T-cell (primary cell): ENCODE results near the gene STX7. TPM values are rescaled to one million over a fixed set of nuclear protein-coding genes. Genes with fewer than 3 reads are reported as not detected.

ENCODE experiments used
- ATAC-seq, 4 experiments: fragments of 200-7000 bp in 3 of 4; fragments of 150-1000 bp in 1 of 4; cut with Tn5 transposase; replicated peaks in 1 of 4; 1 replicate in 3 of 4; 2 replicates in 1 of 4; pipeline ENCODE4 v1.10.0; 2021; ENCODE audit warnings: moderate library complexity in 3 of 4, mild to moderate bottlenecking in 2 of 4, moderate number of reproducible peaks in 1 of 4
- CTCF ChIA-PET, 2 donors: fragments of 300-600 bp; sonication (Branson Sonifier 250); formaldehyde crosslinking; loops; one replicate each; lab custom pipeline; 2022; ENCODE audit warnings: antibody characterized with exemption in 2 of 2; lab: Charles Lee
- POLR2A ChIA-PET, 2 donors: fragments of 300-600 bp; sonication (Branson Sonifier 250); formaldehyde crosslinking; loops; one replicate each; lab custom pipeline; 2022; ENCODE audit warnings: antibody characterized with exemption in 2 of 2; lab: Charles Lee
- DNase-seq, 35 experiments: peaks; one replicate each; pipeline versions ENCODE4 v3.0.0 to v3.0.0-alpha.2; 2013 to 2023
- H3K27ac ChIP-seq: one replicate; pipeline ENCODE4 v1.5.1; 2013; ENCODE audit warnings: low read length
- H3K27me3 ChIP-seq, 2 experiments: replicated peaks in 1 of 2; 1 replicate in 1 of 2; 2 replicates in 1 of 2; pipeline versions ENCODE4 v1.6.1 to v1.7.0; 2013; ENCODE audit warnings: low read length in 1 of 2, mixed read lengths in 1 of 2; ENCODE audit not compliant: control insufficient read depth in 2 of 2, insufficient read depth in 2 of 2; ENCODE audit errors: extremely low read depth in 1 of 2
- H3K36me3 ChIP-seq, 2 donors: 1 replicate in 1 of 2; 2 replicates in 1 of 2; pipeline versions ENCODE4 v1.6.1 to v1.7.0; 2013; ENCODE audit warnings: low read length in 1 of 2; ENCODE audit not compliant: control insufficient read depth in 2 of 2, insufficient read depth in 1 of 2; ENCODE audit errors: extremely low read depth in 1 of 2
- H3K4me1 ChIP-seq, 2 experiments: 1 replicate in 1 of 2; 2 replicates in 1 of 2; pipeline versions ENCODE4 v1.6.1 to v1.7.0; 2013; ENCODE audit warnings: low read length in 2 of 2, mixed read lengths in 1 of 2; ENCODE audit not compliant: insufficient read depth in 2 of 2, control insufficient read depth in 1 of 2; ENCODE audit errors: extremely low read depth in 1 of 2
- H3K4me3 ChIP-seq, 2 donors: 1 replicate in 1 of 2; 2 replicates in 1 of 2; pipeline versions ENCODE4 v1.5.1 to v1.7.0; 2013; ENCODE audit warnings: mild to moderate bottlenecking in 2 of 2, low read length in 1 of 2, moderate library complexity in 1 of 2; ENCODE audit not compliant: control insufficient read depth in 1 of 2; ENCODE audit errors: extremely low read depth in 1 of 2
- H3K9me3 ChIP-seq: 2 replicates; pipeline ENCODE4 v1.7.0; 2013
- H3K27ac Mint-ChIP-seq, 2 donors: one replicate each; pipeline ENCODE4 v1.8.0; 2020 to 2021; ENCODE audit warnings: mild to moderate bottlenecking in 2 of 2, mixed read lengths in 2 of 2
- H3K27me3 Mint-ChIP-seq, 2 donors: one replicate each; pipeline ENCODE4 v1.8.0; 2021 to 2022; ENCODE audit warnings: mixed read lengths in 2 of 2
- H3K36me3 Mint-ChIP-seq: one replicate; pipeline ENCODE4 v1.8.0; 2021; ENCODE audit warnings: mixed read lengths
- H3K4me1 Mint-ChIP-seq, 3 donors: one replicate each; pipeline ENCODE4 v1.8.0; 2020 to 2022; ENCODE audit warnings: mixed read lengths in 3 of 3, mild to moderate bottlenecking in 1 of 3
- H3K4me3 Mint-ChIP-seq, 3 donors: one replicate each; pipeline ENCODE4 v1.8.0; 2020 to 2022; ENCODE audit warnings: mild to moderate bottlenecking in 3 of 3, mixed read lengths in 3 of 3, moderate library complexity in 3 of 3
- H3K9me3 Mint-ChIP-seq, 3 donors: one replicate each; pipeline ENCODE4 v1.8.0; 2020 to 2022; ENCODE audit warnings: mixed read lengths in 3 of 3
- WGBS: methylation state at CpG from one replicate; pipeline ENCODE4 v1.1.5; 2013; ENCODE audit warnings: missing lambda C conversion rate; ENCODE audit not compliant: insufficient coverage; 5-methylcytosine and 5-hydroxymethylcytosine counted together
- total RNA-seq, 35 experiments: library from RNA in 6 of 35; stranded (reverse) in 6 of 35; fragments of 120-200 nt in 1 of 35; gene quantifications; one replicate each; pipeline versions ENCODE4 v1.2.1 to v1.2.4 and lab custom pipeline; 2013 to 2026

Gene STX7
- total RNA-seq, 5 donors from 2014 or later (not counting 1 experiment from before 2014, with no cell fraction given): 13.3 to 27.4 (median 20.9) TPM

DNA sequence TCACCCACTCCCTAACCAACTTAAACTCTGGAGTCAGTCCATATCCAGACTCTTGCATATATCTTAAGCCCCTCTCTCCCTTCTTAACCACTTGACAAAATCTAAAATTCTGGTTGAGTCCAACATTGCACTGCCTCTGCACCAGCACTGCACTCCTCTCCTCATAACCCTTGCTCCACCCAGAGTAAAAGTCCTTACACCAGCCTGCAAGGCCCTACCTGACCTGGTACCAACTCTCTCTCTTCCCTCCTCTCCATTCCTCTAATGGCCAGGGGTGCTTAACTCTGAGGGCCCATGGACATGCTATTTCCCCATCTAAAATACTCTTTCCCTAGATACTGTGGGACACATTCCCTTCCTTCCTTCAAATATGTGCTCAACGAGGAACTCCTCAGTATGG is 21.0 kb downstream of the STX7 start:
- no peak overlapping the region for H3K27ac Mint-ChIP-seq

GRCh38 chr6:132491303-132491702 is 21.6 kb downstream of the STX7 start:
- 97% methylated on average over 5 of the region's 5 CpGs for WGBS

More for the DNA sequence above, 21.0 kb downstream of the STX7 start:
- ChIA-PET POLR2A (no interaction called here), CTCF (no interaction called here)
- Mint-ChIP-seq H3K36me3 (peaks cover 28% of the 10 kb centered on the region), H3K27me3 (no peaks in the 10 kb centered on the region), H3K4me3 (no peak overlapping the region), H3K4me1 (peaks cover 28 to 48% (median 44%) of the 10 kb centered on the region in 3 donors), H3K9me3 (peaks cover 0 to 13% (median 3%) of the 10 kb centered on the region in 3 donors)
- Histone ChIP-seq H3K27me3 (no peaks in the 10 kb centered on the region), H3K27ac (no peak overlapping the region), H3K36me3 (no peaks in the 10 kb centered on the region), H3K4me3 (no peak overlapping the region), H3K4me1 (peaks cover 12% of the 10 kb centered on the region in 2 experiments), H3K9me3 (no peaks in the 10 kb centered on the region)
- DNase-seq: no peak
- ATAC-seq: peak in 1 of 4 experiments; percentile 23
- 80% methylated on average over 1 of the region's 1 CpG for WGBS

GRCh38 chr6:132490478-132491204 is 22.3 kb downstream of the STX7 start:
- POLR2A ChIA-PET: no interaction called here
- H3K4me3 ChIP-seq: no peak overlapping the region
- ATAC-seq: peak in 1 of 4 experiments; percentile 31
- no peaks in the 10 kb centered on the region for H3K36me3 ChIP-seq
- CTCF ChIA-PET: interaction anchor here (1.0 to 1.3 kb wide), 2 partner anchors 210 to 211 kb away, joined by 4 to 6 read pairs; no protein-coding TSS in a partner anchor
- Mint-ChIP-seq H3K36me3 (peaks cover 29% of the 10 kb centered on the region), H3K9me3 (peaks cover 0 to 13% (median 3%) of the 10 kb centered on the region in 3 donors), H3K27me3 (no peaks in the 10 kb centered on the region), H3K4me3 (no peak overlapping the region), H3K27ac (no peak overlapping the region), H3K4me1 (peaks cover 28 to 37% (median 32%) of the 10 kb centered on the region in 3 donors)
- no peak for DNase-seq
- 88% methylated on average over 7 of the region's 10 CpGs for WGBS
- H3K9me3 ChIP-seq: no peaks in the 10 kb centered on the region
- no peak overlapping the region for H3K27ac ChIP-seq
- H3K27me3 ChIP-seq: no peaks in the 10 kb centered on the region
- peaks cover 12% of the 10 kb centered on the region in 2 experiments for H3K4me1 ChIP-seq

More at GRCh38 chr6:132491303-132491702, 21.6 kb downstream of the STX7 start:
- Mint-ChIP-seq H3K9me3 (peaks cover 0 to 13% (median 3%) of the 10 kb centered on the region in 3 donors), H3K4me1 (peaks cover 28 to 42% (median 38%) of the 10 kb centered on the region in 3 donors), H3K27me3 (no peaks in the 10 kb centered on the region), H3K36me3 (peaks cover 29% of the 10 kb centered on the region), H3K4me3 (no peak overlapping the region), H3K27ac (no peak overlapping the region)
- peaks cover 12% of the 10 kb centered on the region in 2 experiments for H3K4me1 ChIP-seq
- DNase-seq: no peak
- ChIA-PET POLR2A (no interaction called here), CTCF (no interaction called here)
- no peaks in the 10 kb centered on the region for H3K27me3 ChIP-seq
- no peak overlapping the region for H3K4me3 ChIP-seq
- H3K27ac ChIP-seq: no peak overlapping the region
- no peak for ATAC-seq
- no peaks in the 10 kb centered on the region for H3K36me3 ChIP-seq
- H3K9me3 ChIP-seq: no peaks in the 10 kb centered on the region

DNA sequence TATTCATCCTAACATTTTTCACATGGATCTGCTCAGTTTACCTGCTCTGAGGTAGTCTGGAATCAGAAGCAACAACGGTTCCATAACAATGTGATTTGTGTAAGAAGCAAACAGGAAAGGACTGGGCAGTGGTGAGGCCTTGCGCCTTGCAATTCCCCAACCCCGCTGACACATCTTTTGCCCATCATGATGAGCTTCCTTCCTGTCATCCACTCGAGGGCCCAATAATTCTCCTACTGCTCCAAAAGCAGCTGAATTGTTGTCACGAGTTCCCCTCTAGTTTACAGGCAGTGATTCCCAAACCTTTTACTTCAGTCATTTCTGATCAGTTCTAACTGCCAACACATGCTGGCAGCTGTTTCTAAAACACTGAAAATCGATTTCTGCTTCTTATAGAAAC is 22.9 kb downstream of the STX7 start:
- Mint-ChIP-seq H3K9me3 (peaks cover 0 to 13% (median 3%) of the 10 kb centered on the region in 3 donors), H3K36me3 (peaks cover 28% of the 10 kb centered on the region), H3K4me3 (peak overlapping the region in 1 of 3 donors; percentile 8), H3K27me3 (no peaks in the 10 kb centered on the region), H3K27ac (peak overlapping the region; percentile 18 to 36), H3K4me1 (peaks cover 26 to 30% (median 26%) of the 10 kb centered on the region in 3 donors)
- WGBS: 63% methylated on average over 3 of the region's 6 CpGs
- DNase-seq (no peak), ATAC-seq (no peak)
- H3K9me3 ChIP-seq: no peaks in the 10 kb centered on the region
- no peak overlapping the region for H3K4me3 ChIP-seq
- H3K27me3 ChIP-seq: no peaks in the 10 kb centered on the region
- POLR2A ChIA-PET: interaction anchor here in 1 of 2 donors (0.6 kb wide), 1 partner anchor 16 kb away, joined by 8 read pairs; no protein-coding TSS in a partner anchor
- H3K36me3 ChIP-seq: no peaks in the 10 kb centered on the region
- H3K27ac ChIP-seq: no peak overlapping the region
- H3K4me1 ChIP-seq: peaks cover 12% of the 10 kb centered on the region in 2 experiments
- CTCF ChIA-PET: interaction anchor here (1.0 to 1.3 kb wide), 2 partner anchors 210 kb away, joined by 4 to 6 read pairs; no protein-coding TSS in a partner anchor

DNA sequence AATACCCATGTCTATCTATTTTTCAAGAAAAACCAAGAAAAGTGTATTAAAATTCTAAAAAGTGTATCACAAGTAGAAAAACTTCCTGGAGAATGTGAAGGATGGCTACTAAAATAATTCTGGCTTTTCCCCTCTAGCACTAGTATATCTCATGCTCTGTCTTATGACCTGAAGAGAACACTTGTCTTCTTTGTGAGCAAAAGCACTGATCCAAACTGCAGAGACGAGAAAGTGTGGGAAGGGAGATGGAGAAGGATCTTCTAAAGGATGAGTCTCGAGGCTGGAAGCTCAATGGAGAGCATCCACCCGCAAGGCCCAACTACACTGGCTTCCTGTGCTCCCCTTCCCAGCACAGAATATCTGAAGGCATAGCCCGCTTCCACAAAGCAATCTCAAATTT is 23.5 kb downstream of the STX7 start:
- Histone ChIP-seq H3K27ac (no peak overlapping the region), H3K4me3 (no peak overlapping the region), H3K4me1 (peaks cover 12% of the 10 kb centered on the region in 2 experiments), H3K36me3 (no peaks in the 10 kb centered on the region), H3K9me3 (no peaks in the 10 kb centered on the region), H3K27me3 (no peaks in the 10 kb centered on the region)
- H3K36me3 Mint-ChIP-seq: peaks cover 21% of the 10 kb centered on the region
- ATAC-seq (no peak), DNase-seq (no peak)
- ChIA-PET POLR2A (interaction anchor here in 1 of 2 donors (0.6 kb wide), 1 partner anchor 16 kb away, joined by 8 read pairs; no protein-coding TSS in a partner anchor), CTCF (interaction anchor here in 1 of 2 donors (1.0 kb wide), 1 partner anchor 209 kb away, joined by 4 read pairs; no protein-coding TSS in a partner anchor)
- H3K27ac Mint-ChIP-seq: no peak overlapping the region
- WGBS: no CpG with 5 or more reads among the region's 4 CpGs
- H3K4me3 Mint-ChIP-seq: no peak overlapping the region
- peaks cover 20 to 24% (median 21%) of the 10 kb centered on the region in 3 donors for H3K4me1 Mint-ChIP-seq
- H3K9me3 Mint-ChIP-seq: peaks cover 0 to 6% (median 1%) of the 10 kb centered on the region in 3 donors
- H3K27me3 Mint-ChIP-seq: no peaks in the 10 kb centered on the region

- H3K4me3 Mint-ChIP-seq: no peak overlapping the region
- ATAC-seq (no peak), DNase-seq (no peak)
- Histone ChIP-seq H3K27ac (no peak overlapping the region), H3K36me3 (no peaks in the 10 kb centered on the region), H3K4me1 (peaks cover 12% of the 10 kb centered on the region in 2 experiments), H3K27me3 (no peaks in the 10 kb centered on the region), H3K4me3 (no peak overlapping the region), H3K9me3 (no peaks in the 10 kb centered on the region)
- no peaks in the 10 kb centered on the region for H3K27me3 Mint-ChIP-seq
- peak overlapping the region; percentile 0 to 18 for H3K27ac Mint-ChIP-seq
- H3K4me1 Mint-ChIP-seq: peaks cover 14 to 20% (median 16%) of the 10 kb centered on the region in 3 donors
- CTCF ChIA-PET: interaction anchor here (0.6 to 5.7 kb wide), 5 partner anchors 11 to 208 kb away, joined by 4 to 160 read pairs (median 7); no protein-coding TSS in a partner anchor
- POLR2A ChIA-PET: interaction anchor here in 1 of 2 donors (0.6 to 0.7 kb wide), 2 partner anchors 384 to 1075 kb away, joined by 3 read pairs; no protein-coding TSS in a partner anchor
- H3K9me3 Mint-ChIP-seq: no peaks in the 10 kb centered on the region
- peaks cover 10% of the 10 kb centered on the region for H3K36me3 Mint-ChIP-seq
- no CpG with 5 or more reads among the region's 4 CpGs for WGBS
Measured at GRCh38 chr6:132487762-132488161, 25.2 kb downstream of the STX7 start.
